OCI-LY7 (cell line): ENCODE results near the gene MTA3. TPM values are rescaled to one million over a fixed set of nuclear protein-coding genes. Genes with fewer than 3 reads are reported as not detected.

Experiments
- BruUV-seq: library from RNA; stranded (reverse); fragments of 400-500 nt; replicated peaks from 2 replicates; lab custom pipeline; 2021; lab: Mats Ljungman, UMichigan
- CTCF ChIA-PET: fragments of 300-600 bp; sonication (Branson Sonifier 250); formaldehyde crosslinking; loops from one replicate; lab custom pipeline; 2022; ENCODE audit warnings: antibody characterized with exemption; ENCODE audit not compliant: unreplicated experiment; lab: Charles Lee
- POLR2A ChIA-PET: fragments of 300-600 bp; sonication (Branson Sonifier 250); formaldehyde crosslinking; loops from one replicate; lab custom pipeline; 2022; ENCODE audit warnings: antibody characterized with exemption; lab: Charles Lee
- DNase-seq: peaks from one replicate; pipeline ENCODE4 v3.0.0-alpha.2; 2015; ENCODE audit warnings: low spot score
- H2AFZ ChIP-seq: fragments of 200-600 bp; sonication (generic), shearing (Covaris generic); 2 replicates; pipeline ENCODE4 v1.6.1; 2014; ENCODE audit warnings: mild to moderate bottlenecking, antibody characterized with exemption, low read length, moderate library complexity
- H3K27ac ChIP-seq: fragments of 200-600 bp; sonication (generic); 2 replicates; pipeline ENCODE4 v1.5.1; 2014; ENCODE audit warnings: mixed run types, low read depth, mild to moderate bottlenecking, moderate library complexity, low read length, inconsistent platforms; ENCODE audit not compliant: poor library complexity, severe bottlenecking
- H3K36me3 ChIP-seq: fragments of 200-600 bp; sonication (generic); 2 replicates; pipeline ENCODE4 v1.6.1; 2014; ENCODE audit warnings: mild to moderate bottlenecking, antibody characterized with exemption, low read length, moderate library complexity, mixed read lengths; ENCODE audit not compliant: insufficient read depth
- H3K4me1 ChIP-seq: fragments of 200-600 bp; sonication (generic); 2 replicates; pipeline ENCODE4 v1.5.1; 2014; ENCODE audit warnings: mild to moderate bottlenecking, low read length; ENCODE audit not compliant: insufficient read depth, poor library complexity, severe bottlenecking
- H3K4me2 ChIP-seq: fragments of 200-600 bp; sonication (generic); 2 replicates; pipeline ENCODE4 v1.6.1; 2014; ENCODE audit warnings: mild to moderate bottlenecking, low read length
- H3K4me3 ChIP-seq: fragments of 200-600 bp; sonication (generic); 2 replicates; pipeline ENCODE4 v1.5.1; 2014; ENCODE audit warnings: mild to moderate bottlenecking, low read depth, low read length; ENCODE audit not compliant: poor library complexity, severe bottlenecking
- H3K79me2 ChIP-seq: fragments of 200-600 bp; sonication (generic); 2 replicates; pipeline ENCODE4 v1.6.1; 2016; ENCODE audit warnings: low read depth, mild to moderate bottlenecking, low read length, moderate library complexity, mixed read lengths; ENCODE audit not compliant: insufficient read depth
- H3K9me2 ChIP-seq: fragments of 200-600 bp; sonication (generic); 2 replicates; pipeline ENCODE4 v1.6.1; 2016; ENCODE audit warnings: mild to moderate bottlenecking, low read length, mixed read lengths; ENCODE audit not compliant: insufficient read depth
- H3K9me3 ChIP-seq: fragments of 200-600 bp; sonication (generic); 2 replicates; pipeline ENCODE4 v1.6.1; 2014; ENCODE audit warnings: mild to moderate bottlenecking, mixed run types, low read length, mixed read lengths
- H4K20me1 ChIP-seq: fragments of 200-600 bp; sonication (generic); 2 replicates; pipeline ENCODE4 v1.6.1; 2014; ENCODE audit warnings: mild to moderate bottlenecking, antibody characterized with exemption, low read length, moderate library complexity, mixed read lengths; ENCODE audit not compliant: insufficient read depth
- CTCF ChIP-seq: fragments of 200-600 bp; sonication (generic); conservative IDR thresholded peaks from 2 replicates; pipeline ENCODE4 v1.5.1; 2014; ENCODE audit warnings: mild to moderate bottlenecking, antibody characterized with exemption, low read length, moderate library complexity, mixed read lengths
- EZH2phosphoT487 ChIP-seq: fragments of 200-600 bp; sonication (generic); IDR thresholded peaks from 2 replicates; pipeline ENCODE4 v1.6.1; 2018; ENCODE audit warnings: low read depth, borderline replicate concordance, mild to moderate bottlenecking, mixed run types, antibody characterized with exemption, low read length, moderate library complexity, mixed read lengths
- intact Hi-C: fragments of 100-400 bp; cut with micrococcal nuclease; formaldehyde crosslinking; loops from one replicate; pipeline ENCODE4 v1.10.0; 2022; ENCODE audit not compliant: unreplicated experiment
- total RNA-seq, 2 experiments: library from RNA; depleted of rRNA in 1 of 2; stranded (reverse); fragments of >200 nt in 1 of 2; shearing (Covaris generic) in 1 of 2; gene quantifications; 2 replicates each; pipeline ENCODE4 v1.2.3, GENCODE V29; 2014 to 2022

Gene MTA3
- total RNA-seq, 2 experiments from 2014 or later = 72.7 to 205 TPM

GRCh38 chr2:42711896-42712295 lies 143.5 kb downstream of the MTA3 start:
- Histone ChIP-seq H3K4me3 (no peak overlapping the region), H3K27ac (no peak overlapping the region), H3K4me2 (no peak overlapping the region), H3K79me2 (no peaks in the 10 kb centered on the region), H3K9me2 (no peaks in the 10 kb centered on the region), H3K4me1 (no peaks in the 10 kb centered on the region), H4K20me1 (no peaks in the 10 kb centered on the region; the same call in 1 of the 2 replicates), H2AFZ (no peak overlapping the region), H3K36me3 (peaks cover 66% of the 10 kb centered on the region), H3K9me3 (no peaks in the 10 kb centered on the region)
- TF ChIP-seq CTCF (no peak), EZH2phosphoT487 (no peak)
- no peak for DNase-seq
- no TSS peak for BruUV-seq
- ChIA-PET POLR2A (interaction anchor here (0.7 kb wide), 1 partner anchor 149 kb away, joined by 3 read pairs; no protein-coding TSS in a partner anchor), CTCF (no interaction called here)
- intact Hi-C loops = no loop called here

GRCh38 chr2:42712934-42713333 lies 144.5 kb downstream of the MTA3 start:
- Histone ChIP-seq H3K4me1 (no peaks in the 10 kb centered on the region), H3K36me3 (peaks cover 56% of the 10 kb centered on the region), H3K27ac (no peak overlapping the region), H2AFZ (no peak overlapping the region), H3K9me2 (no peaks in the 10 kb centered on the region), H3K4me2 (no peak overlapping the region), H3K9me3 (no peaks in the 10 kb centered on the region), H3K79me2 (no peaks in the 10 kb centered on the region), H4K20me1 (no peaks in the 10 kb centered on the region; the same call in 1 of the 2 replicates), H3K4me3 (no peak overlapping the region)
- BruUV-seq = no TSS peak
- DNase-seq = no peak
- TF ChIP-seq CTCF = no peak
- TF ChIP-seq EZH2phosphoT487 = no peak
- CTCF ChIA-PET = no interaction called here
- intact Hi-C loops = no loop called here
- POLR2A ChIA-PET = interaction anchor here (0.6 to 1.3 kb wide), 4 partner anchors 8 to 1705 kb away, joined by 3 to 5 read pairs (median 3); no protein-coding TSS in a partner anchor

GRCh38 chr2:42713920-42714319 lies 145.5 kb downstream of the MTA3 start:
- Histone ChIP-seq H3K27ac (no peak overlapping the region), H2AFZ (no peak overlapping the region), H3K4me2 (no peak overlapping the region), H3K36me3 (peaks cover 48% of the 10 kb centered on the region), H3K4me3 (no peak overlapping the region), H3K79me2 (no peaks in the 10 kb centered on the region), H3K9me2 (no peaks in the 10 kb centered on the region), H3K9me3 (no peaks in the 10 kb centered on the region), H3K4me1 (no peaks in the 10 kb centered on the region), H4K20me1 (no peaks in the 10 kb centered on the region; the same call in 1 of the 2 replicates)
- no TSS peak for BruUV-seq
- ChIA-PET POLR2A (interaction anchor here (1.3 kb wide), 1 partner anchor 14 kb away, joined by 5 read pairs; no protein-coding TSS in a partner anchor), CTCF (no interaction called here)
- TF ChIP-seq CTCF (no peak), EZH2phosphoT487 (no peak)
- intact Hi-C loops = no loop called here
- DNase-seq = no peak
